Stimulated activated CD4-positive, alpha-beta T cell treated with anti-CD3 and anti-CD28 coated beads, TNF-alpha, amount 100 ng/mL, for 4 hours (primary cell): ENCODE measurements around the gene NPEPL1.
"Not testable (repeated sequence)": the region's sequence is repeated elsewhere in the genome, so short reads cannot be mapped to it uniquely, and the experiment has no call there.

ENCODE experiments used
- DNase-seq, 3 experiments: peaks; one replicate each; pipeline ENCODE4 v3.0.0-alpha.2; 2020; ENCODE audit warnings: low read depth in 3 of 3

The NPEPL1 gene

GRCh38 chr20:58692579-58693225 is at the start of gene NPEPL1:
NPEPL1 (plus strand) TSS chr20:58692800; CDS start chr20:58692901, 101 bp downstream.
- DNase-seq = peak; percentile 29 to 54 (median 34)

GRCh38 chr20:58642896-58643295 is 49.7 kb upstream of the NPEPL1 start:
- not testable (repeated sequence) for DNase-seq

- DNase-seq = no peak
These were observed 47.1 kb upstream of the NPEPL1 start for GRCh38 chr20:58645412-58645968.

GRCh38 chr20:58646257-58646656 is 46.3 kb upstream of the NPEPL1 start:
- DNase-seq = no peak

- no peak for DNase-seq
These were observed 45.9 kb upstream of the NPEPL1 start for GRCh38 chr20:58646703-58647102.

- no peak for DNase-seq
These were observed 45.3 kb upstream of the NPEPL1 start for GRCh38 chr20:58647162-58647795.

- DNase-seq = no peak
These were observed 44.7 kb upstream of the NPEPL1 start for GRCh38 chr20:58647796-58648501.

- not testable (repeated sequence) for DNase-seq
These were observed 44.1 kb upstream of the NPEPL1 start for GRCh38 chr20:58648502-58648825.

- no peak for DNase-seq
These were observed 43.1 kb upstream of the NPEPL1 start for GRCh38 chr20:58649288-58650180.

GRCh38 chr20:58650181-58650775 is 42.3 kb upstream of the NPEPL1 start:
- DNase-seq = peak in 2 of 3 experiments; percentile 19 to 49

- DNase-seq = peak; percentile 78 to 81 (median 80)
These were observed 41.6 kb upstream of the NPEPL1 start, which contains the start of gene STX16 for GRCh38 chr20:58650776-58651558. STX16 (plus strand) TSS chr20:58651283; CDS start chr20:58652007, 724 bp downstream.

GRCh38 chr20:58651559-58651945 is 41.0 kb upstream of the NPEPL1 start:
- DNase-seq = no peak

- DNase-seq = peak in 2 of 3 experiments; percentile 43 to 44
These were observed 40.5 kb upstream of the NPEPL1 start for GRCh38 chr20:58651946-58652605.

- no peak for DNase-seq
These were observed 39.9 kb upstream of the NPEPL1 start for GRCh38 chr20:58652606-58653294.

GRCh38 chr20:58654337-58654736 is 38.3 kb upstream of the NPEPL1 start:
- DNase-seq = no peak

- DNase-seq = no peak
These were observed 37.1 kb upstream of the NPEPL1 start for GRCh38 chr20:58655328-58656107.

- DNase-seq = no peak
These were observed 35.8 kb upstream of the NPEPL1 start for GRCh38 chr20:58656831-58657230.

- no peak for DNase-seq
These were observed 35.3 kb upstream of the NPEPL1 start for GRCh38 chr20:58657262-58657661.
